ENCODE measurements around the gene C1orf210. TPM values are rescaled to one million over a fixed set of nuclear protein-coding genes. Genes with fewer than 3 reads are reported as not detected.
A peak's percentile ranks its signal among the peaks of the same experiment; 100 is the strongest.

C1orf210 gene
- total and polyA plus RNA-seq, 12 donors, result not detected

GRCh38 chr1:43273708-43274107 lies 11.7 kb downstream of the C1orf210 start:
- Histone ChIP-seq H3K4me3 (no peak overlapping the region), H3K4me1 (peaks cover 0 to 18% (median 12%) of the 10 kb centered on the region in 9 donors), H3K27me3 (peaks cover 0 to 9% (median 7%) of the 10 kb centered on the region in 7 donors), H3K36me3 (no peaks in the 10 kb centered on the region), H3K27ac (peak overlapping the region in 1 of 10 donors; percentile 44), H3K9me3 (no peaks in the 10 kb centered on the region)
- TF ChIP-seq CTCF (IDR thresholded peaks at IDR 0.05), result no peak
- 96 to 97% methylated on average over 7 of the region's 7 CpGs for WGBS, 2 donors
- ATAC-seq (no peak), DNase-seq (no peak)
- intact Hi-C loops (cut with DNase I), result no loop called here

- no peaks in the 10 kb centered on the region for H3K36me3 ChIP-seq
- intact Hi-C loops (cut with DNase I), result no loop called here
- TF ChIP-seq CTCF (IDR thresholded peaks at IDR 0.05), result no peak
- peaks cover 0 to 9% (median 7%) of the 10 kb centered on the region in 7 donors for H3K27me3 ChIP-seq
- no peak overlapping the region for H3K4me3 ChIP-seq
- DNase-seq, result no peak
- H3K9me3 ChIP-seq, result no peaks in the 10 kb centered on the region
- no peak overlapping the region for H3K27ac ChIP-seq
- H3K4me1 ChIP-seq, result peaks cover 0 to 18% (median 12%) of the 10 kb centered on the region in 9 donors
- ATAC-seq, result peak in 1 of 8 donors; percentile 21
- WGBS, 2 donors, result 97 to 98% methylated on average over 46 of the region's 46 CpGs
Measured at GRCh38 chr1:43272576-43273571, 12.5 kb downstream of the C1orf210 start.

- intact Hi-C loops (cut with DNase I), result no loop called here
- Histone ChIP-seq H3K4me1 (peaks cover 0 to 18% (median 12%) of the 10 kb centered on the region in 9 donors), H3K36me3 (no peaks in the 10 kb centered on the region), H3K9me3 (no peaks in the 10 kb centered on the region), H3K27me3 (peaks cover 0 to 9% (median 7%) of the 10 kb centered on the region in 7 donors), H3K27ac (no peak overlapping the region), H3K4me3 (no peak overlapping the region)
- 35 to 55% methylated on average over 9 of the region's 9 CpGs for WGBS, 2 donors
- no peak for DNase-seq
- ATAC-seq, result no peak
- no peak for TF ChIP-seq CTCF (IDR thresholded peaks at IDR 0.05)
Measured at GRCh38 chr1:43272161-43272560, 13.2 kb downstream of the C1orf210 start.

GRCh38 chr1:43271186-43272118 lies 13.9 kb downstream of the C1orf210 start:
- 76 to 78% methylated on average over 12 of the region's 12 CpGs for WGBS, 2 donors
- no peak for ATAC-seq
- intact Hi-C loops (cut with DNase I), result no loop called here
- Histone ChIP-seq H3K27ac (no peak overlapping the region), H3K36me3 (no peaks in the 10 kb centered on the region), H3K4me3 (no peak overlapping the region), H3K9me3 (no peaks in the 10 kb centered on the region), H3K27me3 (peaks cover 0 to 9% (median 7%) of the 10 kb centered on the region in 7 donors), H3K4me1 (peaks cover 0 to 18% (median 12%) of the 10 kb centered on the region in 9 donors)
- no peak for TF ChIP-seq CTCF (IDR thresholded peaks at IDR 0.05)
- no peak for DNase-seq
